Lung (tissue), 12 donors: ENCODE measurements around the gene C10orf95. TPM values are rescaled to one million over a fixed set of nuclear protein-coding genes. Genes with fewer than 3 reads are reported as not detected.
A peak's percentile ranks its signal among the peaks of the same experiment; 100 is the strongest.

Experiments used
- ATAC-seq: fragments of 200-7000 bp; cut with Tn5 transposase; one replicate; pipeline ENCODE4 v1.9.1; 2020; ENCODE audit warnings: moderate number of reproducible peaks; ENCODE audit not compliant: insufficient read depth, low FRiP score
- DNase-seq, 3 donors: peaks; one replicate each; pipeline ENCODE4 v3.0.0-alpha.2; 2013 to 2017
- H3K27ac ChIP-seq, 2 donors: one replicate each; pipeline ENCODE4 v1.5.1; 2013; ENCODE audit warnings: mild to moderate bottlenecking in 2 of 2, moderate library complexity in 2 of 2, control low read depth in 1 of 2, inconsistent platforms in 1 of 2, low read depth in 1 of 2, low read length in 1 of 2
- H3K27me3 ChIP-seq, 3 donors: one replicate each; pipeline ENCODE4 v1.5.1; 2013; ENCODE audit warnings: low read length in 2 of 3; ENCODE audit not compliant: control insufficient read depth in 3 of 3, insufficient read depth in 3 of 3
- H3K36me3 ChIP-seq, 4 donors: one replicate each; pipeline ENCODE4 v1.5.1; 2013; ENCODE audit warnings: low read length in 4 of 4, mild to moderate bottlenecking in 1 of 4, moderate library complexity in 1 of 4; ENCODE audit not compliant: control insufficient read depth in 4 of 4, insufficient read depth in 4 of 4
- H3K4me1 ChIP-seq, 5 donors: one replicate each; pipeline ENCODE4 v1.5.1; 2013; ENCODE audit warnings: low read length in 5 of 5, mild to moderate bottlenecking in 2 of 5, moderate library complexity in 1 of 5; ENCODE audit not compliant: control insufficient read depth in 5 of 5, insufficient read depth in 5 of 5
- H3K4me3 ChIP-seq: one replicate; pipeline ENCODE4 v1.5.1; 2013; ENCODE audit warnings: mild to moderate bottlenecking, control low read depth, moderate library complexity
- H3K9ac ChIP-seq, 2 donors: one replicate each; pipeline ENCODE4 v1.5.1; 2013; ENCODE audit warnings: low read length in 2 of 2, control low read depth in 1 of 2; ENCODE audit not compliant: insufficient read depth in 1 of 2
- H3K9me3 ChIP-seq, 4 donors: one replicate each; pipeline ENCODE4 v1.5.1; 2013; ENCODE audit warnings: low read length in 3 of 4, mild to moderate bottlenecking in 1 of 4, moderate library complexity in 1 of 4; ENCODE audit not compliant: control insufficient read depth in 4 of 4, insufficient read depth in 3 of 4
- whole genome bisulfite sequencing, 2 donors: extraction: QIAGEN DNeasy Blood & Tissue Kit; methylation state at CpG; one replicate each; pipeline ENCODE4 v1.1.7; 2013; 5-methylcytosine and 5-hydroxymethylcytosine counted together
- polyA plus RNA-seq, 2 donors: library from polyadenylated mRNA; stranded (reverse); fragments of 200-250 nt; gene quantifications; one replicate each; pipeline ENCODE4 v1.2.1, GENCODE V29; 2013
- total RNA-seq, 2 donors: library from RNA; depleted of rRNA in 1 of 2; stranded (reverse); fragments of >200 nt in 1 of 2; gene quantifications; one replicate each; pipeline ENCODE4 v1.2.1, GENCODE V29; 2014 to 2021
- TF ChIP-seq, protein P1 (sequence below): IDR thresholded peaks from 2 replicates; pipeline ENCODE4 v1.5.1; 2012; ENCODE audit warnings: mild to moderate bottlenecking; ENCODE audit errors: control extremely low read depth, extremely low read depth
- donor health status: control.
- donor health status: control.
- donor health status: Bipolar disorder and iron deficiency.
- donor health status: healthy.
- donor health status: DM: yes; HTN: yes; CAD: no.

Gene C10orf95
- total and polyA plus RNA-seq, 4 donors = 3.9 to 20.4 (median 6.2) TPM

GRCh38 chr10:102468683-102469082 is 17.3 kb upstream of the C10orf95 start:
- ATAC-seq (no peak), DNase-seq (no peak)
- Histone ChIP-seq H3K9ac (no peak overlapping the region), H3K36me3 (peaks cover 0 to 15% (median 0%) of the 10 kb centered on the region in 4 donors), H3K9me3 (no peaks in the 10 kb centered on the region), H3K4me1 (peaks cover 0 to 1% (median 0%) of the 10 kb centered on the region in 5 donors), H3K27me3 (no peaks in the 10 kb centered on the region), H3K27ac (peak overlapping the region in 1 of 2 donors; percentile 72), H3K4me3 (no peak overlapping the region)
- TF ChIP-seq, protein P1, sequence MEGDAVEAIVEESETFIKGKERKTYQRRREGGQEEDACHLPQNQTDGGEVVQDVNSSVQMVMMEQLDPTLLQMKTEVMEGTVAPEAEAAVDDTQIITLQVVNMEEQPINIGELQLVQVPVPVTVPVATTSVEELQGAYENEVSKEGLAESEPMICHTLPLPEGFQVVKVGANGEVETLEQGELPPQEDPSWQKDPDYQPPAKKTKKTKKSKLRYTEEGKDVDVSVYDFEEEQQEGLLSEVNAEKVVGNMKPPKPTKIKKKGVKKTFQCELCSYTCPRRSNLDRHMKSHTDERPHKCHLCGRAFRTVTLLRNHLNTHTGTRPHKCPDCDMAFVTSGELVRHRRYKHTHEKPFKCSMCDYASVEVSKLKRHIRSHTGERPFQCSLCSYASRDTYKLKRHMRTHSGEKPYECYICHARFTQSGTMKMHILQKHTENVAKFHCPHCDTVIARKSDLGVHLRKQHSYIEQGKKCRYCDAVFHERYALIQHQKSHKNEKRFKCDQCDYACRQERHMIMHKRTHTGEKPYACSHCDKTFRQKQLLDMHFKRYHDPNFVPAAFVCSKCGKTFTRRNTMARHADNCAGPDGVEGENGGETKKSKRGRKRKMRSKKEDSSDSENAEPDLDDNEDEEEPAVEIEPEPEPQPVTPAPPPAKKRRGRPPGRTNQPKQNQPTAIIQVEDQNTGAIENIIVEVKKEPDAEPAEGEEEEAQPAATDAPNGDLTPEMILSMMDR = no peak
- WGBS, 2 donors = 86 to 90% methylated on average over 8 to 9 of the region's 9 CpGs

- H3K9ac ChIP-seq = no peak overlapping the region
- H3K36me3 ChIP-seq = peaks cover 0 to 12% (median 0%) of the 10 kb centered on the region in 4 donors
- H3K27me3 ChIP-seq = no peaks in the 10 kb centered on the region
- peaks cover 0 to 1% (median 0%) of the 10 kb centered on the region in 5 donors for H3K4me1 ChIP-seq
- WGBS, 2 donors = 30 to 45% methylated on average over 6 of the region's 6 CpGs
- TF ChIP-seq, protein P1 = no peak
- ATAC-seq (no peak), DNase-seq (no peak)
- H3K4me3 ChIP-seq = no peak overlapping the region
- no peaks in the 10 kb centered on the region for H3K9me3 ChIP-seq
- H3K27ac ChIP-seq = no peak overlapping the region
Measured at GRCh38 chr10:102467971-102468438, 16.7 kb upstream of the C10orf95 start.

GRCh38 chr10:102467318-102467717 is 16.0 kb upstream of the C10orf95 start:
- peaks cover 0 to 4% (median 1%) of the 10 kb centered on the region in 5 donors for H3K4me1 ChIP-seq
- TF ChIP-seq, protein P1 = no peak
- no peak for ATAC-seq
- H3K4me3 ChIP-seq = no peak overlapping the region
- no peak for DNase-seq
- no peak overlapping the region for H3K9ac ChIP-seq
- no peak overlapping the region for H3K27ac ChIP-seq
- 75 to 81% methylated on average over 6 of the region's 6 CpGs for WGBS, 2 donors
- peaks cover 0 to under 1% (median 0%) of the 10 kb centered on the region in 3 donors for H3K27me3 ChIP-seq
- no peaks in the 10 kb centered on the region for H3K9me3 ChIP-seq
- H3K36me3 ChIP-seq = peaks cover 0 to 10% (median 0%) of the 10 kb centered on the region in 4 donors

DNA sequence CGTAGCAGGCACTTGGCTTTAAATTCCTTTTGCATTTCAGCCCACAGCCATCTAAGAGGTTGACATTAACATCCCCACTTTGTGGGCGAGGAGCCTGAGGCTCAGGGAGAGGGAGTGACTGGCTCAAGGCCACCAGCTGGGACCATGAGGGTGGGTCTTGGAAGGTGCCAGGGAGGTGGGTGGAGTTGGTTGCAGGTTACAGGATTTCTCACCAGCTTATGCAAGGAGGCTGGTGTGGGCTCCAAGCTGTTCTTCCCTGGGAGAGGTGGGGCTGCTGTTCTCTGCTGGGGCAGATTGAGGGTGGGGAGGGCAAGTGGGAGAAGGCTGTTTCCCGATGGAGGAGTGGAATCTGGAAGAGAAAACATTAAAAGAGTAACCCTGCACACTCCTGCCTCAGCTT is 14.1 kb upstream of the C10orf95 start:
- ATAC-seq = no peak
- H3K4me3 ChIP-seq = no peak overlapping the region
- 66 to 79% methylated on average over 3 of the region's 3 CpGs for WGBS, 2 donors
- peaks cover 0 to 16% (median 7%) of the 10 kb centered on the region in 5 donors for H3K4me1 ChIP-seq
- DNase-seq = no peak
- peaks cover 0 to 3% (median 0%) of the 10 kb centered on the region in 3 donors for H3K27me3 ChIP-seq
- no peaks in the 10 kb centered on the region for H3K9me3 ChIP-seq
- peaks cover 0 to 4% (median 0%) of the 10 kb centered on the region in 4 donors for H3K36me3 ChIP-seq
- no peak overlapping the region for H3K27ac ChIP-seq
- no peak overlapping the region for H3K9ac ChIP-seq
- TF ChIP-seq, protein P1 = no peak
